GM19438 (cell line): Measurements from ENCODE around the gene FAT1.
"Not testable (repeated sequence)": the region's sequence is repeated elsewhere in the genome, so short reads cannot be mapped to it uniquely, and the experiment has no call there.

Experiments used
- ATAC-seq: cut with Tn5 transposase; IDR thresholded peaks from one replicate; pipeline ENCODE4 v1.9.1; 2021; ENCODE audit warnings: low read depth; ENCODE audit not compliant: unreplicated experiment

FAT1 gene

GRCh38 chr4:186666252-186666651 lies 57.4 kb downstream of the FAT1 start:
- ATAC-seq, result no peak

DNA sequence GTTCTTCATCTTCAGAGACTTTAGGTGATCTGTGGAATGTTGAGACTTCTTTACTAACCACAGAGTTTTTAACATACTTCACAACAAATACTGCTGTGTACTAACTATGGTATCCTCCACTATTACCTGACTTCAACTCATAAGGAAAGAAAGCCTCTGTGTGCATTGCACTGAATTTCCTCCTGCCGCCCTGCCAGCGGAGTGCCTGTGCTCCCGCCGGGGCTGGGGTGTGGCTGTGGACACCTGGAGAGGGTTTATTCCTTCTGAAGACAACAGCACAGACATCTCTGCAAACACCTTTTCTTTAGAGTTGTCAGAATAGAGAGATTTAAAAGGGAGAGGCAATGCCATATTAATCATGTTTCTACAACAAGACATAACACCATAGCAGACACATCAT lies 63.3 kb downstream of the FAT1 start:
- ATAC-seq, result no peak

DNA sequence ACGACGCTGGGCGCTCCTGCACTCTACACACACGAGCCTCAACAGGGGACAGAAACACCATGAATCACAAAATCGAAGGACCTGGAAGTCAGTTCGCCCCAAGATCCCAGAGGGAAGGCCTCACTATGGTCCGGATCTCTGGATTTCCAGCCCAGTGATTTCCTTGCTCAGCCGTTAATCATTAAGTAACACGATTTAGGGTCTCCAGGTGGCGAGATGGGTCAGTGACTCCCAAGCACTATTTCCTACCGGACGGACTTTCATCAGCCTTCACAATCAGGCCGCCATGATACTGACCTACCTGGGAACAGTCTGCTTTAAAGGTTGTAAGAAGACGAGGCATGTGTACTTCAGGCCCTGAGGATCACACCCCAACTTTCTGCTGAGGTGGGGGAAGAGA lies 63.7 kb downstream of the FAT1 start:
- ATAC-seq, result no peak

DNA sequence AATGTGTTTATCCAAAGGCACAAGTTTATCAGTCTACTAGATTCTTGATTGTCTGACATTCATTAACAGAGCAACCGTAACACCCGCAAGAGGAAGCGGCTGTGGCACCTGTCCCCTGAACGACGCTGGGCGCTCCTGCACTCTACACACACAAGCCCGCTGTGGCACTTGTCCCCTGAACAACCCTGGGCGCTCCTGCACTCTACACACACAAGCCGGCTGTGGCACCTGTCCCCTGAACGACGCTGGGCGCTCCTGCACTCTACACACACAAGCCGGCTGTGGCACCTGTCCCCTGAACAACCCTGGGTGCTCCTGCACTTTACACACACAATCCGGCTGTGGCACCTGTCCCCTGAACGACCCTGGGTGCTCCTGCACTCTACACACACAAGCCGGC lies 64.2 kb downstream of the FAT1 start:
- not testable (repeated sequence) for ATAC-seq

GRCh38 chr4:186658657-186659056 lies 65.0 kb downstream of the FAT1 start:
- no peak for ATAC-seq

- ATAC-seq, result no peak
These were observed 65.9 kb downstream of the FAT1 start for GRCh38 chr4:186657764-186658163.

DNA sequence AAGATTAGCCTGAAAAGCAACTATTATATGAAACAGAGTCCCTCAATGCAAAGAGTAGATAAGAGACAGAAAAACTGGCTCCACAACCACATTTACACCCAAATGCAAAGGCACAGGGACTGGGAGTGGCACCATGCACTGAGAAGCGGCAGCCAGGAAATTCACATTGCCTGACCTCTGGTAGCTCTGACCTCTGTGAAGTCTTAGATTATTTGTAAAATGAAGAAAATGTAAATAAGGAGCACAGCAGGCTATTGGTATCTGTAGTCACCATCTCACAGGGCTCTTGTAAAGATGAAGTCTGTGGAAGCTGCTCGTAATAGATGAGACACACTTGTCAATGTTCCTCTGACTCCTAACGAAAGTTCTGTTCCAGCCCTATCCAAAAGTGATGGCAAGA lies 69.7 kb downstream of the FAT1 start:
- ATAC-seq, result no peak

DNA sequence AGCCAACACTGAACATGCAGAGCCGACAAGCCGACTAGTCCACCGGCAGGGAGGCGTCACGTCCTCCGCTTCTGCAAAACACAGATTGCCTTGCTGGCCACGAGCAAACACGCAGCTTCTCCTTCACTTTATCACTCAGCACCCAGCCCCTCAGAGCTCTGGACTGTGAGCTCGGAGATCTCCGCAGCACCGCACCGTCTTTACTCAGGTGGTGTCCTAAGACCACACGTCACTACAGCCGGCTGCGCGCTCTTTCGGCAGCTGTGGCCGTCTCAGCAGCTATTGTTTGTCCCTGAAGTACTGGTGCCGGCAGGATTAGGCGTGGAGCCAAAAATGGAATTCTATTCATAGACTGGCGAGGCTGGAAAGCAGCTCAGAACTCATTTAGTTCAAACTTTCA lies 72.0 kb downstream of the FAT1 start:
- ATAC-seq, result no peak

DNA sequence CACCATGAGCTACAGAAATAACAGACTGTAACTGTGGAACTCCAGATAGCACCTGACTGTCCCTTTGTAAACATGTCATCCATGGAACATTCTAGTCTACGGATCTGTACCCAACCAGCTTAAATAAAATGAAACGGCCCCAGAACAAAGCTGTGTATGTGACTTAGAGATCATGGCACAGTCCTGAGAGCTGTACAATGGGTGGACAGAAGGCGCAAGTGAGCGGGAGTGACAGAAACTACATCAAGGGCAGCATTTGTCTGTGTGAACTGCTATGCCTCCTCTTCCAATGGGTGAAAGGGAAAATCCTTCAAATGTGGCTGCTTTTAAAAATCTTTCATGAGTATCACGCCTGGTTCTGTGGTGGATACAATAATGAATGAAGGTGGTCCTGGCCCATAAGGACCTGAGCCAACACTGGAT lies 72.5 kb downstream of the FAT1 start:
- no peak for ATAC-seq

DNA sequence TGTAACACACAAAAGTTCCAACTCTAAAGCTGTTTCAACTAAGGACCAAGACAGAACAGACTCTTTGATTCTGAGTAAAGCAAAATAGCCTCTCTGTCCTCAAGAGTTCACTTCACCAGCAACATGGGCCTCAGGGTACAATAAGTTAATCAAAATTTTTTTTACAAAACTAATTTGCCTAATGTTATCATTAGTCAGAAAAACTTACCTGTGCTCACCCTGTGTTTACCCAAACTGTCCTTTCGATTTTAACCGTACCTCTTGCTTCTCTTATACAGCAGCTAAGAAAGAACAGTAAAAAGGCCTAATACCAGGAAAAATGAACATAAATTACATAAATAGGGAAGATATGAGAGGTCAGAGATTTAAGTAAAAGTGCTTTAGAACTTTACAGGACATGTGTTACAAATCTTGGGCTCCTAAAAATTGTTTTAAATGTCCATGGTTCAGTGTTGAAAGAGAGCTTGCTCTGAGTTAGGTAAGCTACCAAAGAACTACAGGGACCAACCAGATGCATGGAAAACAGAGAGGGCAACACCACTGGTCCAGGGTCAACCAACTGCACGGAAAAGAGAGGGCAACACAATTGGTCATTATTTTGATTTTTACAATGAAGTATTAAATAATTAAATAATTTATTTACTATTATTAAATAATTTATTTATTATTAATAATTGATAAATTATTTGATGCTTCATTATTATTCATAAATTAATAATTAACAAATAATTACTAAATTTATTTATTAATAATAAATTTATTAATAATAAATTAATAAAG lies 73.1 kb downstream of the FAT1 start:
- ATAC-seq, result no peak

- no peak for ATAC-seq
These were observed 75.8 kb downstream of the FAT1 start for GRCh38 chr4:186647821-186648220.

DNA sequence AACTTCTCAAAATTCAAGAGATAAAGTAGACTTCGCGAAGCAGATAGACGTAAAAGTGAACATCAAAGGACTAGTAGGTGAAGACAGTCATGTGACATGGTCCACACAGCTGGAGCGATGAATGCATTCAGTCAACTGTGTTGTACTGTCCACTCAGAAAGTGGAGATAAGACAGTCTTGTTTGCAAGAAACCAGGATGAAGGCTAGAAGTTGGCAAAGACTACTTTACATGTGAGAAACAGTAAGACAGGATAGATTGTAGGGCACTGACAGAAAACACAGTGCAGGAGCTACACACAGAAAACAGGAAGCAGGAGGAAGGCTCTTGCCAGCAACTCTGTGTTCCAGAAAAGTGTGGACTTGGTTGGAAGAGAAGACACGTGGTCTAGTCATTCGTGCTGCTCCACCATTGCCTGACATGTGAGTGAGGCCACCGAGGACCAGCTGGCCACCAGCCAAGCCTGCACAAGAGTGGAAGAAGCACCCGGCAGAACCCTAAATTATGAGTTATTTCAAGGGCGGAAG lies 78.9 kb downstream of the FAT1 start:
- ATAC-seq, result no peak

GRCh38 chr4:186644311-186644638 lies 79.4 kb downstream of the FAT1 start:
- no peak for ATAC-seq

DNA sequence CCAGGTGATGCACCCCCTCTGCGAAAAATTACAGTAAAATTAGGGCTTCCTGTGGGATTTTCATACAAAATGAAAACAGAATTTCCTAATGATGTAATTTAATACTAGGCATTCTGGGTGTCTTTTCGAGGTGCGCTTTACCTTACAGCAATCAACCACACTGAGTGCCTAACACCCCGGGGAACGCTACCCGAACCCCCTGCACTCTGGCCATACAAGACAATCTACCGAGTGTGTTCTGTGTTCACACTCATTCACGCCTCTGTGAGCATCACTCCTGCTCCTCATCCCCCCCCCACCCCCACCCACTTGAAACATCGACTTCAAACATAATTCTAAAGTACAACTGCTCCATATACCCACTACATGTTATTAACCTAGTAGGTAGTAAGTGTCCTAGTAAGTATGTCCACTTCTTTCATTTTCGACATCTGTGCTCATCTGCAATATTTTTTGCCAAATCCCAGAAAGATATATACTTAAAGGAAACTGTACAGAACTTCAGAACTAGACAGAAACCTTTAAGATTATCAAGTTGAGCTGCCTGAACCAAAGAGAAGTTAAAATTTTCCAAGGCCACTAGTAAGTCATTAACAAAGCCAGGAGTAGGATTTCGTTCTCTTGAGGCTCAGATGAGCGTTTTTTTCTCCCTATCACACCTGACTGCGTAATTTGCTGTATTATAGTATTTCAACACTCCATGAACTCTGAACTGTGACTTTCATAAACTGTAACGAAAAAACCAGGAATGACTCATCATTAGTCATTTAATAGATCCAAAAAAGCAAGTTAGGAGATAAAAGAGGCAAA lies 80.0 kb downstream of the FAT1 start:
- no peak for ATAC-seq

DNA sequence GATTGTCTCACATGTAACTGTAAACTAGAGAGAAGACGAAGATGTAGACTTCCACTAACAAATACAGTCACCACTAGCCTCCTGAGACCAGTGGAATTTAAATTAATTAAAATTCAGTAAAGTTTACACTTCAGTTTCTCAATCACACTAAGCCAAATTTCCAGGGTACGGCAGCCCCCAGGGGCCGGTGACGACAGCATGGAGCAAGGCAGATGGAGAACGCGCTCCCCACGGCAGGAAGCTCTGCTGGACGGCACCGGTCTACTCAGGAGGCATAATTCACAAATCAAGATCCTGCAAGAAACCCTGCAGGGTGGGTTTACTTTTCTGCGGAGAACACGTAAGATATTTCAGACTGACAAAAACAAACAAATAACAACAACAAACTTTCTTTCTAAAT lies 80.7 kb downstream of the FAT1 start:
- ATAC-seq, result no peak

- ATAC-seq, result no peak
These were observed 81.1 kb downstream of the FAT1 start for GRCh38 chr4:186642530-186642929.

- ATAC-seq, result no peak
These were observed 89.0 kb downstream of the FAT1 start for GRCh38 chr4:186634591-186635128.

DNA sequence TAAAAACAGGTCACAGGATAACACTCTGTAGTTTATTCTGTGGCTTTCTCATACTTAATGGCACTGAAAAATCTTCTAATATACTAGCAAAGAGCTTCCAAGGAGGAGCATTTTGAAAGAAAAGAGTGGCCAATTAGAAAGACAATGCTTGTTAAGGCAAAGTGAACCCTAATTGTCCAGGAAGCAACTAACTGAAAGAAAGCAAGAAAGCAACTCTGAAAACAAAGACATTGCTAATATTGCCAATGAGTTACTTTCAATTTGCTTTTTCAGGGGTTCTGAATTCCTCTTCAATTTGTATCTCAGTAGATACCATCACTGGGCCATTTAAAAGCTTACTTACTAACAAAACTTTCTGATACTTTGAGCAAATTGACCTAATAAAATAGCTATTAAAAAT lies 89.8 kb downstream of the FAT1 start:
- no peak for ATAC-seq

- no peak for ATAC-seq
These were observed 93.5 kb downstream of the FAT1 start for GRCh38 chr4:186630128-186630527.

GRCh38 chr4:186628058-186628711 lies 95.5 kb downstream of the FAT1 start:
- ATAC-seq, result no peak

GRCh38 chr4:186627226-186627865 lies 96.3 kb downstream of the FAT1 start:
- no peak for ATAC-seq
